IMR-90 (cell line): ENCODE data around the gene WAS.

Experiments used
- CEBPB ChIP-seq: IDR thresholded peaks from 2 replicates; pipeline ENCODE4 v1.6.1; 2012; ENCODE audit warnings: low read depth, low read length, improper control_type of control experiment
- FOS ChIP-seq: fragments of 150-350 bp; IDR thresholded peaks from 2 replicates; pipeline ENCODE4 v1.6.1; 2016; ENCODE audit warnings: low read depth, low read length
- RAD21 ChIP-seq: IDR thresholded peaks from 2 replicates; pipeline ENCODE4 v1.6.1; 2012; ENCODE audit warnings: low read length, improper control_type of control experiment
- TF ChIP-seq, protein P1 (sequence below): conservative IDR thresholded peaks from 2 replicates; pipeline ENCODE4 v1.5.1; 2012; ENCODE audit warnings: mild to moderate bottlenecking, low read depth, low read length, improper control_type of control experiment

DNA sequence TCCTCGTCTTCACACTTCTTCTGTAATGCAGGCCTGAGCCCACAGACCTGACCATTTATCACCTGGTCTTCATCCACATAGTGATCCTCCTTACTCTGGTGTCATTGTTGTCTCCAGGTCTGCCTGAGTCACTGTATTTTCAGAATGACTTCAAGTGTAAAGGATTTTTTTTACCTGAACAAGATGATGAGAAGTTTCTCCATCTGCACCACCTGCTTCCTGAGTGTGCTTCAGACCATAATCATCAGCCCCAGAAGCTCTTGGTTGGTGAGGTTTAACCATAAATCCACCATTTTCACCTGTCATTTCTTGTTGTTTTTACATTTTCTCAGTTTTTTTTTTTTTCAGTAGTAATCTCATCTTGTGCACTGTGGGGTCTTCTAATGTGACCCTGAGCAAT, 47.3 kb upstream of the WAS start:
- TF ChIP-seq, protein P1, sequence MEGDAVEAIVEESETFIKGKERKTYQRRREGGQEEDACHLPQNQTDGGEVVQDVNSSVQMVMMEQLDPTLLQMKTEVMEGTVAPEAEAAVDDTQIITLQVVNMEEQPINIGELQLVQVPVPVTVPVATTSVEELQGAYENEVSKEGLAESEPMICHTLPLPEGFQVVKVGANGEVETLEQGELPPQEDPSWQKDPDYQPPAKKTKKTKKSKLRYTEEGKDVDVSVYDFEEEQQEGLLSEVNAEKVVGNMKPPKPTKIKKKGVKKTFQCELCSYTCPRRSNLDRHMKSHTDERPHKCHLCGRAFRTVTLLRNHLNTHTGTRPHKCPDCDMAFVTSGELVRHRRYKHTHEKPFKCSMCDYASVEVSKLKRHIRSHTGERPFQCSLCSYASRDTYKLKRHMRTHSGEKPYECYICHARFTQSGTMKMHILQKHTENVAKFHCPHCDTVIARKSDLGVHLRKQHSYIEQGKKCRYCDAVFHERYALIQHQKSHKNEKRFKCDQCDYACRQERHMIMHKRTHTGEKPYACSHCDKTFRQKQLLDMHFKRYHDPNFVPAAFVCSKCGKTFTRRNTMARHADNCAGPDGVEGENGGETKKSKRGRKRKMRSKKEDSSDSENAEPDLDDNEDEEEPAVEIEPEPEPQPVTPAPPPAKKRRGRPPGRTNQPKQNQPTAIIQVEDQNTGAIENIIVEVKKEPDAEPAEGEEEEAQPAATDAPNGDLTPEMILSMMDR, result no peak
- TF ChIP-seq RAD21, result no peak
- no peak for TF ChIP-seq FOS
- TF ChIP-seq CEBPB, result no peak
